Measurements from ENCODE around the gene SPTBN4. TPM values are rescaled to one million over a fixed set of nuclear protein-coding genes. Genes with fewer than 3 reads are reported as not detected.
"Not testable (repeated sequence)": the region's sequence is repeated elsewhere in the genome, so short reads cannot be mapped to it uniquely, and the experiment has no call there.

SPTBN4 gene
- total RNA-seq, 6 experiments from 2014 or later, result 0.17 to 0.96 (median 0.54) TPM

- TF ChIP-seq CTCF (IDR thresholded peaks at IDR 0.05), result peak; percentile 11; the same call in 1 of the 2 replicates
- no peak overlapping the region for H3K27ac Mint-ChIP-seq
- peaks cover 11% of the 10 kb centered on the region for H3K27me3 Mint-ChIP-seq (ENCODE audit: insufficient read depth)
- peaks cover 4% of the 10 kb centered on the region; the same call in 1 of the 2 replicates for H3K4me1 Mint-ChIP-seq (ENCODE audit: low read depth)
- DNase-seq, result peak; percentile 12
- H3K4me3 Mint-ChIP-seq, result no peak overlapping the region
- H3K9me3 Mint-ChIP-seq, result no peaks in the 10 kb centered on the region
- H3K36me3 Mint-ChIP-seq (ENCODE audit: low read depth), result no peaks in the 10 kb centered on the region
Measured at GRCh38 chr19:40539070-40539469, 72.3 kb downstream of the SPTBN4 start.

GRCh38 chr19:40542202-40542859, 75.5 kb downstream of the SPTBN4 start:
- DNase-seq, result no peak
- Mint-ChIP-seq H3K4me3 (no peak overlapping the region), H3K27me3 (ENCODE audit: insufficient read depth) (peaks cover 11% of the 10 kb centered on the region), H3K36me3 (ENCODE audit: low read depth) (no peaks in the 10 kb centered on the region), H3K9me3 (peaks cover 5% of the 10 kb centered on the region), H3K4me1 (ENCODE audit: low read depth) (peaks cover 4% of the 10 kb centered on the region; the same call in 1 of the 2 replicates), H3K27ac (no peak overlapping the region)
- no peak for TF ChIP-seq CTCF (IDR thresholded peaks at IDR 0.05)

GRCh38 chr19:40543029-40543597, 76.3 kb downstream of the SPTBN4 start:
- TF ChIP-seq CTCF (IDR thresholded peaks at IDR 0.05), result no peak
- peaks cover 5% of the 10 kb centered on the region for H3K9me3 Mint-ChIP-seq
- H3K27me3 Mint-ChIP-seq (ENCODE audit: insufficient read depth), result peaks cover 11% of the 10 kb centered on the region
- H3K4me3 Mint-ChIP-seq, result no peak overlapping the region
- DNase-seq, result no peak
- H3K4me1 Mint-ChIP-seq (ENCODE audit: low read depth), result peaks cover 4% of the 10 kb centered on the region; the same call in 1 of the 2 replicates
- no peak overlapping the region for H3K27ac Mint-ChIP-seq
- H3K36me3 Mint-ChIP-seq (ENCODE audit: low read depth), result no peaks in the 10 kb centered on the region

GRCh38 chr19:40546153-40546841, 79.5 kb downstream of the SPTBN4 start:
- DNase-seq; H3K27me3 Mint-ChIP-seq (ENCODE audit: insufficient read depth); H3K4me3 Mint-ChIP-seq; H3K27ac Mint-ChIP-seq; H3K4me1 Mint-ChIP-seq (ENCODE audit: low read depth); H3K9me3 Mint-ChIP-seq; H3K36me3 Mint-ChIP-seq (ENCODE audit: low read depth): not testable (repeated sequence)

GRCh38 chr19:40547190-40547589, 80.4 kb downstream of the SPTBN4 start:
- H3K9me3 Mint-ChIP-seq; H3K4me3 Mint-ChIP-seq; DNase-seq; H3K4me1 Mint-ChIP-seq (ENCODE audit: low read depth); H3K36me3 Mint-ChIP-seq (ENCODE audit: low read depth); H3K27ac Mint-ChIP-seq: not testable (repeated sequence)
- peaks cover 10% of the 10 kb centered on the region for H3K27me3 Mint-ChIP-seq (ENCODE audit: insufficient read depth)

GRCh38 chr19:40547836-40548235, 81.0 kb downstream of the SPTBN4 start:
- H3K27me3 Mint-ChIP-seq (ENCODE audit: insufficient read depth), result peaks cover 13% of the 10 kb centered on the region
- H3K4me1 Mint-ChIP-seq (ENCODE audit: low read depth), result no peaks in the 10 kb centered on the region
- no peaks in the 10 kb centered on the region for H3K36me3 Mint-ChIP-seq (ENCODE audit: low read depth)
- H3K9me3 Mint-ChIP-seq, result peaks cover 5% of the 10 kb centered on the region
- DNase-seq, result no peak
- no peak for TF ChIP-seq CTCF (IDR thresholded peaks at IDR 0.05)
- no peak overlapping the region for H3K4me3 Mint-ChIP-seq
- H3K27ac Mint-ChIP-seq, result no peak overlapping the region

Data from HFFc6 (cell line).